Measurements from ENCODE around the gene KCNQ1.
"Not testable (repeated sequence)": the region's sequence is repeated elsewhere in the genome, so short reads cannot be mapped to it uniquely, and the experiment has no call there.

KCNQ1 gene

GRCh38 chr11:2472428-2473186 lies 27.8 kb downstream of the KCNQ1 start:
- DNase-seq (ENCODE audit: insufficient read length, low spot score) (no peak), FAIRE-seq (no peak)

GRCh38 chr11:2473361-2474058 lies 28.7 kb downstream of the KCNQ1 start:
- no peak for FAIRE-seq
- no peak for DNase-seq (ENCODE audit: insufficient read length, low spot score)

GRCh38 chr11:2474059-2474901 lies 29.5 kb downstream of the KCNQ1 start:
- DNase-seq (ENCODE audit: insufficient read length, low spot score) (no peak), FAIRE-seq (no peak)

- FAIRE-seq = no peak
- no peak for DNase-seq (ENCODE audit: insufficient read length, low spot score)
These were observed 30.5 kb downstream of the KCNQ1 start for GRCh38 chr11:2475136-2475918.

GRCh38 chr11:2477254-2477653 lies 32.4 kb downstream of the KCNQ1 start:
- FAIRE-seq = no peak

GRCh38 chr11:2477936-2478335 lies 33.1 kb downstream of the KCNQ1 start:
- DNase-seq (ENCODE audit: insufficient read length, low spot score) = no peak
- no peak for FAIRE-seq

More at GRCh38 chr11:2477254-2477653, 32.4 kb downstream of the KCNQ1 start:
- no peak for DNase-seq (ENCODE audit: insufficient read length, low spot score)

- not testable (repeated sequence) for FAIRE-seq
These were observed 35.5 kb downstream of the KCNQ1 start for GRCh38 chr11:2480067-2480873.

GRCh38 chr11:2480874-2481220 lies 36.0 kb downstream of the KCNQ1 start:
- DNase-seq (ENCODE audit: insufficient read length, low spot score) = no peak
- no peak for FAIRE-seq

More at GRCh38 chr11:2480067-2480873, 35.5 kb downstream of the KCNQ1 start:
- not testable (repeated sequence) for DNase-seq (ENCODE audit: insufficient read length, low spot score)

- FAIRE-seq (peak; percentile 28), DNase-seq (ENCODE audit: insufficient read length, low spot score) (no peak)
These were observed 36.4 kb downstream of the KCNQ1 start for GRCh38 chr11:2481253-2481652.

GRCh38 chr11:2482204-2482603 lies 37.4 kb downstream of the KCNQ1 start:
- FAIRE-seq (peak; percentile 52), DNase-seq (ENCODE audit: insufficient read length, low spot score) (no peak)

- FAIRE-seq = no peak
- DNase-seq (ENCODE audit: insufficient read length, low spot score) = no peak
These were observed 37.9 kb downstream of the KCNQ1 start for GRCh38 chr11:2482745-2483144.

GRCh38 chr11:2483426-2483825 lies 38.6 kb downstream of the KCNQ1 start:
- no peak for FAIRE-seq

GRCh38 chr11:2484576-2485125 lies 39.8 kb downstream of the KCNQ1 start:
- FAIRE-seq = no peak
- DNase-seq (ENCODE audit: insufficient read length, low spot score) = no peak

More at GRCh38 chr11:2483426-2483825, 38.6 kb downstream of the KCNQ1 start:
- DNase-seq (ENCODE audit: insufficient read length, low spot score) = no peak

GRCh38 chr11:2488004-2488403 lies 43.2 kb downstream of the KCNQ1 start:
- DNase-seq (ENCODE audit: insufficient read length, low spot score) (no peak), FAIRE-seq (no peak)

GRCh38 chr11:2489083-2489482 lies 44.3 kb downstream of the KCNQ1 start:
- FAIRE-seq (no peak), DNase-seq (ENCODE audit: insufficient read length, low spot score) (no peak)

GRCh38 chr11:2497951-2498350 lies 53.1 kb downstream of the KCNQ1 start:
- not testable (repeated sequence) for DNase-seq (ENCODE audit: insufficient read length, low spot score); FAIRE-seq

GRCh38 chr11:2498750-2499149 lies 53.9 kb downstream of the KCNQ1 start:
- DNase-seq (ENCODE audit: insufficient read length, low spot score) = no peak
- no peak for FAIRE-seq

- FAIRE-seq (no peak), DNase-seq (ENCODE audit: insufficient read length, low spot score) (no peak)
These were observed 62.5 kb downstream of the KCNQ1 start for GRCh38 chr11:2507212-2507901.

All from HTR-8/SVneo (cell line).